Peyer's patch (tissue), 4 donors: ENCODE results near the gene AGAP1.

Experiments used
- POLR2A ChIP-seq, 2 donors: fragments of 450-650 bp; IDR thresholded peaks; one replicate each; pipeline ENCODE4 v1.5.1; 2017; ENCODE audit warnings: antibody characterized with exemption in 2 of 2, mild to moderate bottlenecking in 2 of 2, moderate library complexity in 2 of 2
- TF ChIP-seq, protein P1 (sequence below), 6 experiments: fragments of 450-650 bp in 4 of 6; fragments of 200-600 bp in 2 of 6; sonication (generic) in 1 of 6; IDR thresholded peaks; one replicate each; pipeline ENCODE4 v1.5.1; 2017 to 2019; ENCODE audit warnings: antibody characterized with exemption in 6 of 6, mild to moderate bottlenecking in 3 of 6, moderate library complexity in 1 of 6

DNA sequence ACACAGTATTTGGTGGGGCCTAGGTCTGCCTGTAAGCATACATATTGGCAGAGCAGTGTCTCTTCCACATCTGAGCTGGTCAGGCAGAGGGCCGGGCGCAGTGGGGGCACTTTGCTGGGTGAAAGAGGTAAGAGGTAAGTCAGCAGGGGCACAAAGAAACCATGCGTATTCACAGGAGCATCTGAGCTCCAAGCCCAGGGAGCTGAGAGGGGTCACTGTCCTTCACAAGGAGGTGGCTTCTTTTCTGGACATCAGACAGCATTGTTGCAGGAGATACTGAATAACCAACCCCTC is 201.7 kb downstream of the AGAP1 start:
- TF ChIP-seq, protein P1, sequence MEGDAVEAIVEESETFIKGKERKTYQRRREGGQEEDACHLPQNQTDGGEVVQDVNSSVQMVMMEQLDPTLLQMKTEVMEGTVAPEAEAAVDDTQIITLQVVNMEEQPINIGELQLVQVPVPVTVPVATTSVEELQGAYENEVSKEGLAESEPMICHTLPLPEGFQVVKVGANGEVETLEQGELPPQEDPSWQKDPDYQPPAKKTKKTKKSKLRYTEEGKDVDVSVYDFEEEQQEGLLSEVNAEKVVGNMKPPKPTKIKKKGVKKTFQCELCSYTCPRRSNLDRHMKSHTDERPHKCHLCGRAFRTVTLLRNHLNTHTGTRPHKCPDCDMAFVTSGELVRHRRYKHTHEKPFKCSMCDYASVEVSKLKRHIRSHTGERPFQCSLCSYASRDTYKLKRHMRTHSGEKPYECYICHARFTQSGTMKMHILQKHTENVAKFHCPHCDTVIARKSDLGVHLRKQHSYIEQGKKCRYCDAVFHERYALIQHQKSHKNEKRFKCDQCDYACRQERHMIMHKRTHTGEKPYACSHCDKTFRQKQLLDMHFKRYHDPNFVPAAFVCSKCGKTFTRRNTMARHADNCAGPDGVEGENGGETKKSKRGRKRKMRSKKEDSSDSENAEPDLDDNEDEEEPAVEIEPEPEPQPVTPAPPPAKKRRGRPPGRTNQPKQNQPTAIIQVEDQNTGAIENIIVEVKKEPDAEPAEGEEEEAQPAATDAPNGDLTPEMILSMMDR (IDR thresholded peaks at IDR 0.05) = no peak
- no peak for TF ChIP-seq POLR2A (IDR thresholded peaks at IDR 0.05)
